Glutamatergic neuron (in vitro differentiated cells): ENCODE data around the gene FAT1. TPM values are rescaled to one million over a fixed set of nuclear protein-coding genes. Genes with fewer than 3 reads are reported as not detected.

Experiments used
- DNase-seq: peaks from one replicate; pipeline ENCODE4 v3.0.0; 2022
- H3K27ac Mint-ChIP-seq: one replicate; pipeline ENCODE4 v1.8.0; 2020; ENCODE audit warnings: mild to moderate bottlenecking, mixed read lengths, inconsistent platforms; ENCODE audit not compliant: unreplicated experiment
- H3K27me3 Mint-ChIP-seq: one replicate; pipeline ENCODE4 v1.8.0; 2020; ENCODE audit warnings: mild to moderate bottlenecking, moderate library complexity, mixed read lengths, inconsistent platforms; ENCODE audit not compliant: unreplicated experiment
- H3K36me3 Mint-ChIP-seq: one replicate; pipeline ENCODE4 v1.8.0; 2020; ENCODE audit warnings: mild to moderate bottlenecking, mixed read lengths, inconsistent platforms; ENCODE audit not compliant: unreplicated experiment
- H3K4me1 Mint-ChIP-seq: one replicate; pipeline ENCODE4 v1.8.0; 2020; ENCODE audit warnings: mild to moderate bottlenecking, low read depth, mixed read lengths, inconsistent platforms; ENCODE audit not compliant: unreplicated experiment
- H3K4me3 Mint-ChIP-seq: one replicate; pipeline ENCODE4 v1.8.0; 2020; ENCODE audit warnings: mild to moderate bottlenecking, mixed read lengths, inconsistent platforms; ENCODE audit not compliant: unreplicated experiment
- H3K9me3 Mint-ChIP-seq: one replicate; pipeline ENCODE4 v1.8.0; 2020; ENCODE audit warnings: mild to moderate bottlenecking, moderate library complexity, mixed read lengths, inconsistent platforms; ENCODE audit not compliant: unreplicated experiment
- CTCF ChIP-seq: fragments of 200-600 bp; sonication (generic); IDR thresholded peaks from one replicate; pipeline ENCODE4 v1.5.0; 2021; ENCODE audit not compliant: partially characterized antibody, unreplicated experiment
- total RNA-seq: library from RNA; stranded (reverse); fragmentation: NEBNext Ultra II Directional; extraction: Animal tissue kit (Norgen Biotek cat#: 25700); gene quantifications from one replicate; pipeline ENCODE4 v1.2.1, GENCODE V29; 2021; ENCODE audit not compliant: unreplicated experiment

FAT1 gene
- total RNA-seq, 1 donor from 2014 or later = 34.3 TPM

DNA sequence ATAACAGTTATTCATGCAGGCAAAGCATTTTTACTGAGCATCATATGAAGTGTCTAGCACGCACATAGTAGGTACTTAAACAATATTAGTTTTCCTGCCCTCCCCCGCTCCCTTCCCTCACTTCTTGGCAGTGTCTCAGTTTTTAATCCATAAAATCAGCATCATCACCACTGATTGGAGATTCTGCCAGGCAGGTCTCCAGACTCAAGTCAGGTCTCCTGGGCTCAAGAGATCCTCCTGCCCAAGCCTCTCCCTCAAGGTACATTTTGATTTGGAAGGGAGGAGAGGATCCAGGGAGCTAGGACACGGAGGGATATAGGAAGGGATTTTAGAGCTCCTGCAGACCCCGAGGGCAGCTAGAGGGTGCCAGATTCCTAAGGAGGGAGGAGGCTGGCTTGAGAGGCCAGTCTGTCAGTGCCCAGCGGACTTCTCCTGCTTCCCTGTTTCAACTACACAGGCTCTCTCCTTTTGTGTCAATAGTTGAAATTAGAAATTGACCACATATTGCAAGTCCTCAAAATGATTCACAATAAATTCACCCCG, 4.4 kb upstream of the FAT1 start:
- H3K9me3 Mint-ChIP-seq = peaks cover 9% of the 10 kb centered on the region
- H3K4me1 Mint-ChIP-seq = peaks cover 8% of the 10 kb centered on the region
- DNase-seq = no peak
- H3K36me3 Mint-ChIP-seq = no peaks in the 10 kb centered on the region
- no peak for TF ChIP-seq CTCF
- H3K27me3 Mint-ChIP-seq = peaks cover 17% of the 10 kb centered on the region
- no peak overlapping the region for H3K4me3 Mint-ChIP-seq
- H3K27ac Mint-ChIP-seq = no peak overlapping the region

DNA sequence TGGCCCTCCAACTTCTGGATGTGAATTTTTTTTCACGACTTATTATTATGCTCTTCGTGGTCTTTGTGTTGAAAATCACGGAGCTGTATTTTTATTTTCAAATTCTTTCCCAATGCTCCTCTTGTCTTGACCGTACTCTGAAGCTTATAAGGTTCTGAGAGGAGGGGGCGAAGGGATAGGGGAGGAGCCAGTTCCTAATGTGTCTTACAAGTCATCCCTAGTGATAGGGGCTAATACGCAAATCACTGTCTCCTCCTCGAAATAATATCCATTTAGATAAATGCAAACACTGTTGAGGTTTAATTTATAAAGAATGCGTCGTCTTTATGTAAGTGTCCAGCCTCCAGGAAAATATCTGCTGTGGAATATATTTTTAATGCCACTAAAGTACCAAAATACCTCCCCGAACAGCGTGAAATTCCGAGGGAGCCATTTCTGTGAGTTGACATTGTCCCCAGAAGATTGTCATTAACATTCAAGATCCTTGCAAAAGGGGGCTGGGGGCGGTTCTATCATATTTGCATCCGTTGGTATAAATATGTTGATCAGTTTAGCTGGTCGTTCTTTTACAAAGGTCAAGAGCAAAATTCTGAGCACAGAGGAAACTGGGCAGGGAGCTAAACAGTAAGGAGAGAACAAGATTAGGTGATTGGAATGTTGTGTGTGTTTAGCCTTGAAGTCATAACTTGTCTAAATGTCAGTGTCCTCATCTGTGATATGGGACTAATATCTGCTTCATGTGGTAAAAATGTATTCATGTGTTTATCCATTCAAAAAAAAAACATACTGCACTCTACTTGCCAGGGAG, 3.7 kb upstream of the FAT1 start:
- no peak for DNase-seq
- Mint-ChIP-seq H3K4me3 (peak overlapping the region; percentile 94), H3K4me1 (peaks cover 8% of the 10 kb centered on the region), H3K27ac (peak overlapping the region; percentile 55), H3K27me3 (peaks cover 23% of the 10 kb centered on the region), H3K36me3 (no peaks in the 10 kb centered on the region), H3K9me3 (peaks cover 14% of the 10 kb centered on the region)
- TF ChIP-seq CTCF = no peak

DNA sequence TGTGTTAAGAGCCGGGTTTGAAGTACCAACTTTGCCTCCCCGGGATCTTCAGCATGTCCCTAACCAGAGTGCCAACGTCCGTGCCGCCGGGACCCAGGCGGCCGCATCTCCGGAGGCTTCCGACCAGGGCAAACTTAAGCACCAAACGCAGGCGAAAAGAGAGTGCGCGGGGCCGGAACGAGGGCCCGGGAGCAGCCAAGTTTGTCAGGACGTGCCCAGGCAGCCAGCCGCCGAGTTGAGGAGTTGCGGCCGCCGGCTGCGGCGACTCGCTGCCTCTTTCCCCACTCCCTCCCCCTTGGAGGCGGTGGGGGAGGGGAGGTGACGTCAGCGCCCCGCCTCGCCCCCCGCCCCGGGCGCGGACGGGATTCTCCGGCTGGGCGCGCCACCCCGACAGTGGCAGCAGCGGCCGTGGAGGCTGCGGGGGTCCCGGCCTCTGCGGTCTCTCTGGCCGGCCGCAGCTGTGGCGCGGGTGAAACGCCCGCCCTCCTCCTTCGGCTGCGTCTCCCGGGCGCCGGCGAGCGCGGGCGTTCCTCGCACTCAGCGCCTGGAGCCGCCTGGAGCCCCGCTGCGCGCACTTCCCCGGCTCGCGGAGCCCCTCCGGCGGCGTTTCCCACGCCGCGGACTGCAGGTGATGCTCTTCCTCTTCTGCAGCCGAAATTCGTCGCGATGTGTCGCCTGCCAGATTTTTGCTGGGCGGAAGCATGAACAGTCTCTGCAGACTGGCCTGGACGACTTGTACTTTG, 2.9 kb upstream of the FAT1 start:
- DNase-seq = peak; percentile 74
- no peaks in the 10 kb centered on the region for H3K36me3 Mint-ChIP-seq
- H3K4me3 Mint-ChIP-seq = peak overlapping the region; percentile 94
- peak overlapping the region; percentile 55 for H3K27ac Mint-ChIP-seq
- peaks cover 24% of the 10 kb centered on the region for H3K27me3 Mint-ChIP-seq
- peaks cover 8% of the 10 kb centered on the region for H3K4me1 Mint-ChIP-seq
- TF ChIP-seq CTCF = no peak
- H3K9me3 Mint-ChIP-seq = peaks cover 14% of the 10 kb centered on the region

DNA sequence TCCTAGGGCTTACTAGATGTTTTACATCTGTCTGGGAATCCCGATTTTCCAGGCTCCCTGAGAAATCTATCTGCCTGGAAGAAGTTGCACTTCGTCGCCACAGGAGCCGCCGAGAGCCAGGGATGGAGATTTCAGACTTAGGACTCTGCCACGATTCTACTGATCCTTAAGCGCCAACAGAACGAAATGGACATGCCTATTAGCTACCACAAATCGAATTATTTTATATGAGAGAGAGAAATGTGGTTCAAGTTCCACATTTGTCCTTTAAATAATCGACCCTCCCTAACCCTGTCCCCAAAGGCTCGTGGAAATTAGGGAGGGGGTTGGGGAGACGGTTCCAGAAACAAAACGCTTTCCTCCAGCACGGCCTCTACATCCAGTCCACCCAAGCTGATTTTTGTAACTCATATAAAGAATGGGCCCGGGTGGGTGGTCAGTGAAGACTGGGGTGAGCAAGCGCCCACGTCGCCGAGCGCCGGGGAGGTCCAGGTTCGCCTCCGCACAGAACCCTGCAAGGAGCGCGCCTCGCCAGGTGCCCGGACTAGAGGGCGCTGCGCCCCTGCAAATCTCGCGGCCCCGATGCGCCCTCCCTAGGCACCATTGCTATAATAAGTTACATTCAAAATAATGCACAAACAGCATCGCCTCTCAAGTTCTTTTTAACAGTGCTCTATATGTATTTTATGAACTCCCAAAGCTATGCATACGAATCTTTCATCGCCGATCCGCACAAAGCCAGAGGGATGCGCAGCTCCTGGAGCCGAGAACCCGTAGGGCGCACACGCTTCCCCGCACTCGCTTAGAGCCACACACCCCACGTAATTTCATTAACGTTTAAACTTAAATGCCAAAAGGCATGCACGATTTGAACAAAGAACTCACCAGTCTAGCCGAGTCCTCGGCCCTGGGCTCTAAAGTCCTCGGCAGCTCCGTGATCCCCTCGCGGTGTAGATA, 2.1 kb upstream of the FAT1 start:
- peaks cover 24% of the 10 kb centered on the region for H3K27me3 Mint-ChIP-seq
- H3K36me3 Mint-ChIP-seq = no peaks in the 10 kb centered on the region
- no peak for TF ChIP-seq CTCF
- peak overlapping the region; percentile 91 for H3K4me3 Mint-ChIP-seq
- peak; percentile 70 for DNase-seq
- peaks cover 8% of the 10 kb centered on the region for H3K4me1 Mint-ChIP-seq
- peaks cover 14% of the 10 kb centered on the region for H3K9me3 Mint-ChIP-seq
- no peak overlapping the region for H3K27ac Mint-ChIP-seq
